ENCODE measurements around the gene NHERF2.

GRCh38 chr16:2074071-2074470 lies 47.4 kb downstream of the NHERF2 start:
- TF ChIP-seq CTCF (IDR thresholded peaks at IDR 0.05) (no peak), POLR2A (IDR thresholded peaks at IDR 0.05) (no peak)

Data from uterus (tissue), 2 donors.